ENCODE measurements around the gene HUS1. TPM values are rescaled to one million over a fixed set of nuclear protein-coding genes. Genes with fewer than 3 reads are reported as not detected.

HUS1 gene
- total RNA-seq, 2 donors from 2014 or later: 15.2 to 16.9 TPM

- no peaks in the 10 kb centered on the region for H3K4me1 ChIP-seq
- H3K4me3 ChIP-seq: no peak overlapping the region
- H3K36me3 ChIP-seq (replicated peaks in 1 of 2; ENCODE audit: insufficient read depth in 1 of 2, low read depth in 2 of 2): no peaks in the 10 kb centered on the region
- intact Hi-C loops (cut with DNase I): no loop called here
- no peak overlapping the region for H3K27ac ChIP-seq
- no peaks in the 10 kb centered on the region for H3K9me3 ChIP-seq
- WGBS, 2 donors: 65 to 67% methylated on average over 3 of the region's 3 CpGs
- TF ChIP-seq POLR2A (IDR thresholded peaks at IDR 0.05) (no peak), CTCF (IDR thresholded peaks at IDR 0.05) (no peak)
- H3K27me3 ChIP-seq: no peaks in the 10 kb centered on the region
- ATAC-seq (no peak), DNase-seq (no peak)
These were observed 32.5 kb upstream of the HUS1 start for GRCh38 chr7:48011951-48012350.

- H3K27me3 ChIP-seq: no peaks in the 10 kb centered on the region
These were observed 31.9 kb upstream of the HUS1 start for GRCh38 chr7:48011323-48011722.

GRCh38 chr7:48009954-48010353, 30.5 kb upstream of the HUS1 start:
- Histone ChIP-seq H3K36me3 (replicated peaks in 1 of 2; ENCODE audit: insufficient read depth in 1 of 2, low read depth in 2 of 2) (no peaks in the 10 kb centered on the region), H3K9me3 (no peaks in the 10 kb centered on the region), H3K27me3 (no peaks in the 10 kb centered on the region), H3K27ac (no peak overlapping the region), H3K4me3 (no peak overlapping the region), H3K4me1 (no peaks in the 10 kb centered on the region)
- no peak for TF ChIP-seq CTCF (IDR thresholded peaks at IDR 0.05)
- TF ChIP-seq POLR2A (IDR thresholded peaks at IDR 0.05): no peak
- no peak for DNase-seq
- no peak for ATAC-seq
- 77 to 87% methylated on average over 4 of the region's 4 CpGs for WGBS, 2 donors
- intact Hi-C loops (cut with DNase I): no loop called here

More at GRCh38 chr7:48011323-48011722, 31.9 kb upstream of the HUS1 start:
- ATAC-seq (no peak), DNase-seq (no peak)
- Histone ChIP-seq H3K4me1 (no peaks in the 10 kb centered on the region), H3K4me3 (no peak overlapping the region), H3K27ac (no peak overlapping the region), H3K36me3 (replicated peaks in 1 of 2; ENCODE audit: insufficient read depth in 1 of 2, low read depth in 2 of 2) (no peaks in the 10 kb centered on the region), H3K9me3 (no peaks in the 10 kb centered on the region)
- intact Hi-C loops (cut with DNase I): no loop called here
- TF ChIP-seq POLR2A (IDR thresholded peaks at IDR 0.05): no peak
- TF ChIP-seq CTCF (IDR thresholded peaks at IDR 0.05): no peak
- 59 to 60% methylated on average over 2 of the region's 2 CpGs for WGBS, 2 donors

- H3K27me3 ChIP-seq: no peaks in the 10 kb centered on the region
- 82 to 84% methylated on average over 4 of the region's 4 CpGs for WGBS, 2 donors
- ATAC-seq (no peak), DNase-seq (no peak)
- no peaks in the 10 kb centered on the region for H3K36me3 ChIP-seq (replicated peaks in 1 of 2; ENCODE audit: insufficient read depth in 1 of 2, low read depth in 2 of 2)
- no peaks in the 10 kb centered on the region for H3K9me3 ChIP-seq
- H3K4me1 ChIP-seq: no peaks in the 10 kb centered on the region
- TF ChIP-seq POLR2A (IDR thresholded peaks at IDR 0.05) (no peak), CTCF (IDR thresholded peaks at IDR 0.05) (no peak)
- H3K4me3 ChIP-seq: no peak overlapping the region
- no peak overlapping the region for H3K27ac ChIP-seq
- intact Hi-C loops (cut with DNase I): no loop called here
These were observed 29.8 kb upstream of the HUS1 start for GRCh38 chr7:48009257-48009656.

GRCh38 chr7:48006866-48007265, 27.5 kb upstream of the HUS1 start:
- H3K27me3 ChIP-seq: peaks cover 0 to 5% of the 10 kb centered on the region in 2 donors
- H3K4me1 ChIP-seq: no peaks in the 10 kb centered on the region
- no peak for DNase-seq
- ATAC-seq: no peak
- TF ChIP-seq CTCF (IDR thresholded peaks at IDR 0.05) (no peak), POLR2A (IDR thresholded peaks at IDR 0.05) (no peak)
- 73 to 74% methylated on average over 6 of the region's 6 CpGs for WGBS, 2 donors
- H3K9me3 ChIP-seq: no peaks in the 10 kb centered on the region
- no peak overlapping the region for H3K4me3 ChIP-seq
- no peaks in the 10 kb centered on the region for H3K36me3 ChIP-seq (replicated peaks in 1 of 2; ENCODE audit: insufficient read depth in 1 of 2, low read depth in 2 of 2)
- no peak overlapping the region for H3K27ac ChIP-seq
- intact Hi-C loops (cut with DNase I): no loop called here

Measured in body of pancreas (tissue), 4 donors.